Panc1 (cell line): Measurements from ENCODE around the gene BARX2. TPM values are rescaled to one million over a fixed set of nuclear protein-coding genes. Genes with fewer than 3 reads are reported as not detected.

ENCODE experiments used
- ATAC-seq: fragments of 200-7000 bp; cut with Tn5 transposase; 2 replicates; pipeline ENCODE4 v1.9.1; 2020; ENCODE audit warnings: mild to moderate bottlenecking, moderate library complexity
- BruUV-seq: library from RNA; stranded (reverse); fragments of 400-500 nt; replicated peaks from 2 replicates; lab custom pipeline; 2021; lab: Mats Ljungman, UMichigan
- CTCF ChIA-PET: fragments of 300-600 bp; sonication (Branson Sonifier 250); formaldehyde crosslinking; loops from one replicate; lab custom pipeline; 2022; ENCODE audit warnings: antibody characterized with exemption; lab: Charles Lee
- POLR2A ChIA-PET: fragments of 300-600 bp; sonication (Branson Sonifier 250); formaldehyde crosslinking; loops from one replicate; lab custom pipeline; 2022; ENCODE audit warnings: antibody characterized with exemption; lab: Charles Lee
- DNase-seq: peaks from one replicate; pipeline ENCODE4 v3.0.0-alpha.2; 2010; ENCODE audit warnings: low read depth, low spot score
- H3K27ac ChIP-seq: 2 replicates; pipeline ENCODE4 v1.5.1; 2011; ENCODE audit warnings: mild to moderate bottlenecking, low read length, inconsistent platforms
- H3K27me3 ChIP-seq: fragments of 200-500 bp; sonication (Bioruptor generic); 2 replicates; pipeline ENCODE4 v1.6.0; 2014; ENCODE audit warnings: low read length, inconsistent platforms; ENCODE audit not compliant: control insufficient read depth, insufficient read depth
- H3K36me3 ChIP-seq: fragments of 200-500 bp; sonication (Bioruptor generic); 2 replicates; pipeline ENCODE4 v1.5.1; 2014; ENCODE audit warnings: inconsistent platforms, mild to moderate bottlenecking, low read length, moderate library complexity; ENCODE audit not compliant: control insufficient read depth, insufficient read depth
- H3K4me1 ChIP-seq: 2 replicates; pipeline ENCODE4 v1.5.1; 2011; ENCODE audit warnings: inconsistent platforms, mild to moderate bottlenecking, low read length, moderate library complexity; ENCODE audit not compliant: control insufficient read depth, insufficient read depth
- H3K4me3 ChIP-seq, 2 experiments: 2 replicates each; pipeline ENCODE4 v1.5.1; 2011 to 2012; ENCODE audit warnings: low read depth in 2 of 2, low read length in 2 of 2, mild to moderate bottlenecking in 2 of 2, inconsistent platforms in 1 of 2, moderate library complexity in 1 of 2
- H3K9me3 ChIP-seq: fragments of 200-500 bp; sonication (Bioruptor generic); 2 replicates; pipeline ENCODE4 v1.5.1; 2014; ENCODE audit warnings: low read depth, mild to moderate bottlenecking, inconsistent platforms, low read length, moderate library complexity; ENCODE audit not compliant: control insufficient read depth, insufficient read depth
- CTCF ChIP-seq: fragments of 450-650 bp; IDR thresholded peaks from 2 replicates; pipeline ENCODE4 v1.5.1; 2017; ENCODE audit warnings: mild to moderate bottlenecking
- POLR2AphosphoS5 ChIP-seq: IDR thresholded peaks from 2 replicates; pipeline ENCODE4 v1.6.1; 2012; ENCODE audit warnings: mild to moderate bottlenecking, low read depth, low read length, moderate library complexity
- REST ChIP-seq, 2 experiments: IDR thresholded peaks; 2 replicates each; pipeline ENCODE4 v1.6.1; 2011 to 2012; ENCODE audit warnings: low read depth in 2 of 2, control low read depth in 1 of 2, low read length in 1 of 2, mild to moderate bottlenecking in 1 of 2, moderate library complexity in 1 of 2; ENCODE audit not compliant: insufficient read depth in 1 of 2
- SIN3A ChIP-seq: IDR thresholded peaks from 2 replicates; pipeline ENCODE4 v1.6.1; 2012; ENCODE audit warnings: low read depth, mild to moderate bottlenecking, low read length, moderate library complexity, borderline replicate concordance; ENCODE audit not compliant: insufficient read depth
- TCF7L2 ChIP-seq: IDR thresholded peaks from 2 replicates; pipeline ENCODE4 v1.6.1; 2011; ENCODE audit warnings: mild to moderate bottlenecking, low read depth, low read length, inconsistent platforms
- in situ Hi-C: cut with HindIII; loops from 2 replicates; pipeline ENCODE4 v1.10.0; 2016; ENCODE audit warnings: low sequenced_read_pairs, low pct_unique_long_range_greater_than_20kb
- intact Hi-C: fragments of 100-400 bp; cut with micrococcal nuclease; formaldehyde crosslinking; loops from one replicate; pipeline ENCODE4 v1.10.0; 2022; ENCODE audit not compliant: unreplicated experiment
- total RNA-seq: library from RNA; stranded (reverse); gene quantifications from one replicate; pipeline ENCODE4 v1.2.1, GENCODE V29; 2021; ENCODE audit not compliant: unreplicated experiment

Gene BARX2
- total RNA-seq, 1 experiment from 2014 or later: 3.9 TPM

- Histone ChIP-seq H3K27me3 (no peaks in the 10 kb centered on the region), H3K36me3 (no peaks in the 10 kb centered on the region), H3K4me1 (no peaks in the 10 kb centered on the region), H3K9me3 (no peaks in the 10 kb centered on the region), H3K27ac (no peak overlapping the region), H3K4me3 (no peak overlapping the region)
- intact Hi-C loops (no loop called here), in situ Hi-C loops (no loop called here)
- DNase-seq: no peak
- TF ChIP-seq REST (IDR thresholded peaks at IDR 0.05; ENCODE audit: insufficient read depth in 1 of 2, low read depth in 2 of 2, low read length in 1 of 2): no peak
- no peak for TF ChIP-seq CTCF
- TF ChIP-seq TCF7L2: no peak
- no peak for TF ChIP-seq SIN3A
- TF ChIP-seq POLR2AphosphoS5: no peak
- ChIA-PET CTCF (no interaction called here), POLR2A (interaction anchor here (0.5 kb wide), 1 partner anchor 41 kb away, joined by 3 read pairs; no protein-coding TSS in a partner anchor)
- no TSS peak for BruUV-seq
- ATAC-seq: no peak
Measured at GRCh38 chr11:129418039-129418438, 42.4 kb downstream of the BARX2 start.

GRCh38 chr11:129419386-129419785, 43.7 kb downstream of the BARX2 start:
- TF ChIP-seq CTCF (no peak), POLR2AphosphoS5 (no peak), REST (IDR thresholded peaks at IDR 0.05; ENCODE audit: insufficient read depth in 1 of 2, low read depth in 2 of 2, low read length in 1 of 2) (no peak), SIN3A (no peak), TCF7L2 (no peak)
- Histone ChIP-seq H3K4me1 (no peaks in the 10 kb centered on the region), H3K27me3 (no peaks in the 10 kb centered on the region), H3K4me3 (no peak overlapping the region), H3K27ac (no peak overlapping the region), H3K36me3 (no peaks in the 10 kb centered on the region), H3K9me3 (no peaks in the 10 kb centered on the region)
- BruUV-seq: no TSS peak
- intact Hi-C loops: no loop called here
- ChIA-PET CTCF (no interaction called here), POLR2A (no interaction called here)
- ATAC-seq (no peak), DNase-seq (no peak)
- in situ Hi-C loops: no loop called here
